Tibial nerve (tissue), 4 donors: ENCODE results near the gene RSPO3.
"Not testable (repeated sequence)": the region's sequence is repeated elsewhere in the genome, so short reads cannot be mapped to it uniquely, and the experiment has no call there.

Experiments used
- EP300 ChIP-seq, 2 donors: sonication (generic); formaldehyde crosslinking; IDR thresholded peaks; one replicate each; pipeline ENCODE4 v1.6.1; 2017; ENCODE audit warnings: antibody characterized with exemption in 2 of 2, mild to moderate bottlenecking in 1 of 2
- TF ChIP-seq, protein P1 (sequence below), 5 experiments: fragments of 200-600 bp in 3 of 5; fragments of 450-650 bp in 2 of 5; sonication (generic) in 3 of 5; IDR thresholded peaks; one replicate each; pipeline ENCODE4 v1.5.1; 2016 to 2019; ENCODE audit warnings: antibody characterized with exemption in 5 of 5, mild to moderate bottlenecking in 3 of 5, moderate library complexity in 2 of 5

DNA sequence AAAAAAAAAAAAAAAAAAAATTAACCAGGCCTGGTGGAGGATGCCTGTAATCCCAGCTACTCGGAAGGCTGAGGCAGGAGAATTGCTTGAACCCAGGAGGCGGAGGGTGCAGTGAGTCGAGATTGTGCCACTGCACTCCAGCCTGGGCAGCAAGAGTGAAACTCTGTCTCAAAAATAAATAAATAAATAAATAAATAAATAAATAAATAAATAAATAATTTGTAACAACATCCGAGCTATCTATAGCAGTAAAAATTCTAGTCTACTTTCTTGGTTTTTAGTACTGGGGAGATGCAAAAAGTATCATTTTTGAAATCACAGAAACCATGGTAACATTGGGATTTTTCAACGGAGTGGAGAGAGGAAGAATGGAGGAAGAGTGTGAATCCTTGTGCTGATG is 21.0 kb upstream of the RSPO3 start:
- TF ChIP-seq, protein P1, sequence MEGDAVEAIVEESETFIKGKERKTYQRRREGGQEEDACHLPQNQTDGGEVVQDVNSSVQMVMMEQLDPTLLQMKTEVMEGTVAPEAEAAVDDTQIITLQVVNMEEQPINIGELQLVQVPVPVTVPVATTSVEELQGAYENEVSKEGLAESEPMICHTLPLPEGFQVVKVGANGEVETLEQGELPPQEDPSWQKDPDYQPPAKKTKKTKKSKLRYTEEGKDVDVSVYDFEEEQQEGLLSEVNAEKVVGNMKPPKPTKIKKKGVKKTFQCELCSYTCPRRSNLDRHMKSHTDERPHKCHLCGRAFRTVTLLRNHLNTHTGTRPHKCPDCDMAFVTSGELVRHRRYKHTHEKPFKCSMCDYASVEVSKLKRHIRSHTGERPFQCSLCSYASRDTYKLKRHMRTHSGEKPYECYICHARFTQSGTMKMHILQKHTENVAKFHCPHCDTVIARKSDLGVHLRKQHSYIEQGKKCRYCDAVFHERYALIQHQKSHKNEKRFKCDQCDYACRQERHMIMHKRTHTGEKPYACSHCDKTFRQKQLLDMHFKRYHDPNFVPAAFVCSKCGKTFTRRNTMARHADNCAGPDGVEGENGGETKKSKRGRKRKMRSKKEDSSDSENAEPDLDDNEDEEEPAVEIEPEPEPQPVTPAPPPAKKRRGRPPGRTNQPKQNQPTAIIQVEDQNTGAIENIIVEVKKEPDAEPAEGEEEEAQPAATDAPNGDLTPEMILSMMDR (IDR thresholded peaks at IDR 0.05): not testable (repeated sequence)
- not testable (repeated sequence) for TF ChIP-seq EP300 (IDR thresholded peaks at IDR 0.05)
